H9 (cell line): Measurements from ENCODE around the gene ACOT13. TPM values are rescaled to one million over a fixed set of nuclear protein-coding genes. Genes with fewer than 3 reads are reported as not detected.
"Not testable (repeated sequence)": the region's sequence is repeated elsewhere in the genome, so short reads cannot be mapped to it uniquely, and the experiment has no call there.

ENCODE experiments used
- DNase-seq: peaks from one replicate; pipeline ENCODE4 v3.0.0-alpha.2; 2017
- H2AFZ ChIP-seq: one replicate; pipeline ENCODE4 v1.6.1; 2013; ENCODE audit warnings: mild to moderate bottlenecking, low read length, control low read depth, moderate library complexity
- H2AK5ac ChIP-seq: 2 replicates; pipeline ENCODE4 v1.6.1; 2013; ENCODE audit warnings: low read length, control low read depth, mixed read lengths; ENCODE audit not compliant: insufficient read length
- H2BK120ac ChIP-seq: one replicate; pipeline ENCODE4 v1.6.1; 2013; ENCODE audit warnings: low read depth, mild to moderate bottlenecking, low read length, control low read depth, inconsistent platforms; ENCODE audit not compliant: poor library complexity, severe bottlenecking
- H2BK12ac ChIP-seq: 2 replicates; pipeline ENCODE4 v1.6.1; 2013; ENCODE audit warnings: low read length, control low read depth, mixed read lengths, low read depth; ENCODE audit not compliant: insufficient read length
- H2BK15ac ChIP-seq: 2 replicates; pipeline ENCODE4 v1.6.1; 2013; ENCODE audit warnings: low read depth, low read length, control low read depth
- H2BK20ac ChIP-seq: one replicate; pipeline ENCODE4 v1.6.1; 2013; ENCODE audit warnings: low read depth, mild to moderate bottlenecking, low read length, control low read depth, inconsistent platforms; ENCODE audit not compliant: poor library complexity, severe bottlenecking
- H2BK5ac ChIP-seq: 2 replicates; pipeline ENCODE4 v1.6.1; 2013; ENCODE audit warnings: low read length, control low read depth, mixed read lengths; ENCODE audit not compliant: insufficient read length
- H3K14ac ChIP-seq: 2 replicates; pipeline ENCODE4 v1.6.1; 2013; ENCODE audit warnings: low read length, control low read depth; ENCODE audit not compliant: insufficient read depth
- H3K18ac ChIP-seq: 2 replicates; pipeline ENCODE4 v1.6.1; 2013; ENCODE audit warnings: low read depth, mild to moderate bottlenecking, mixed read lengths, low read length, control low read depth; ENCODE audit not compliant: insufficient read length
- H3K23ac ChIP-seq: 2 replicates; pipeline ENCODE4 v1.6.1; 2013; ENCODE audit warnings: low read length, control low read depth, mixed read lengths, low read depth; ENCODE audit not compliant: insufficient read length
- H3K23me2 ChIP-seq: 2 replicates; pipeline ENCODE4 v1.6.1; 2013; ENCODE audit warnings: low read depth, mild to moderate bottlenecking, mixed read lengths, low read length, control low read depth; ENCODE audit not compliant: insufficient read length, poor library complexity, severe bottlenecking
- H3K27ac ChIP-seq: 2 replicates; pipeline ENCODE4 v1.5.1; 2013; ENCODE audit warnings: low read length, control low read depth, mixed read lengths, low read depth; ENCODE audit not compliant: insufficient read length
- H3K27me3 ChIP-seq: 2 replicates; pipeline ENCODE4 v1.6.1; 2013; ENCODE audit warnings: low read length, control low read depth, inconsistent platforms; ENCODE audit not compliant: insufficient read depth
- H3K4ac ChIP-seq: 2 replicates; pipeline ENCODE4 v1.6.1; 2013; ENCODE audit warnings: low read depth, mild to moderate bottlenecking, control low read depth, inconsistent platforms, low read length, moderate library complexity
- H3K4me1 ChIP-seq: 2 replicates; pipeline ENCODE4 v1.6.1; 2013; ENCODE audit warnings: low read length, control low read depth, inconsistent platforms; ENCODE audit not compliant: insufficient read depth
- H3K4me2 ChIP-seq: 2 replicates; pipeline ENCODE4 v1.6.1; 2013; ENCODE audit warnings: low read length, control low read depth, mixed read lengths; ENCODE audit not compliant: insufficient read length, insufficient read depth
- H3K56ac ChIP-seq: 2 replicates; pipeline ENCODE4 v1.6.1; 2013; ENCODE audit warnings: low read depth, mild to moderate bottlenecking, mixed read lengths, low read length, control low read depth; ENCODE audit not compliant: insufficient read length
- H3K79me1 ChIP-seq: 2 replicates; pipeline ENCODE4 v1.6.1; 2013; ENCODE audit warnings: low read depth, mild to moderate bottlenecking, moderate library complexity, low read length, control low read depth, inconsistent platforms; ENCODE audit not compliant: insufficient read depth, poor library complexity, severe bottlenecking
- H3K79me2 ChIP-seq: 2 replicates; pipeline ENCODE4 v1.6.1; 2013; ENCODE audit warnings: low read length, control low read depth, inconsistent platforms; ENCODE audit not compliant: insufficient read depth
- H3K9ac ChIP-seq: 2 replicates; pipeline ENCODE4 v1.6.1; 2013; ENCODE audit warnings: low read length, control low read depth, mixed read lengths; ENCODE audit not compliant: insufficient read length; ENCODE audit errors: extremely low read depth
- H3K9me3 ChIP-seq: one replicate; pipeline ENCODE4 v1.6.1; 2013; ENCODE audit warnings: low read depth, low read length, inconsistent platforms; ENCODE audit not compliant: control insufficient read depth
- H3T11ph ChIP-seq: one replicate; pipeline ENCODE4 v1.6.1; 2013; ENCODE audit warnings: mild to moderate bottlenecking, low read length, control low read depth, inconsistent platforms
- H4K20me1 ChIP-seq: one replicate; pipeline ENCODE4 v1.6.1; 2013; ENCODE audit not compliant: control insufficient read depth, insufficient read length, insufficient read depth
- H4K5ac ChIP-seq: 2 replicates; pipeline ENCODE4 v1.6.1; 2013; ENCODE audit warnings: low read depth, mild to moderate bottlenecking, mixed read lengths, low read length, control low read depth; ENCODE audit not compliant: insufficient read length
- H4K8ac ChIP-seq: replicated peaks from 2 replicates; pipeline ENCODE4 v1.6.1; 2013; ENCODE audit warnings: low read length, control low read depth, mixed read lengths, low read depth; ENCODE audit not compliant: insufficient read length
- H4K91ac ChIP-seq: 2 replicates; pipeline ENCODE4 v1.6.1; 2013; ENCODE audit warnings: low read depth, mild to moderate bottlenecking, moderate library complexity, mixed read lengths, low read length, control low read depth; ENCODE audit not compliant: insufficient read length
- H3K27ac Mint-ChIP-seq, 3 experiments: 2 replicates in 2 of 3; 3 replicates in 1 of 3; pipeline ENCODE4 v1.8.0; 2020 to 2021; ENCODE audit warnings: mixed read lengths in 3 of 3, mild to moderate bottlenecking in 1 of 3, moderate library complexity in 1 of 3
- H3K27me3 Mint-ChIP-seq: 2 replicates; pipeline ENCODE4 v1.8.0; 2021; ENCODE audit warnings: low read depth, mild to moderate bottlenecking, moderate library complexity, mixed read lengths
- H3K36me3 Mint-ChIP-seq, 3 experiments: 2 replicates in 2 of 3; 3 replicates in 1 of 3; pipeline ENCODE4 v1.8.0; 2020 to 2021; ENCODE audit warnings: low read depth in 3 of 3, mixed read lengths in 3 of 3; ENCODE audit not compliant: insufficient read depth in 1 of 3
- H3K4me1 Mint-ChIP-seq, 2 experiments: 2 replicates each; pipeline ENCODE4 v1.8.0; 2020; ENCODE audit warnings: mixed read lengths in 2 of 2
- H3K4me3 Mint-ChIP-seq, 2 experiments: 2 replicates in 1 of 2; 3 replicates in 1 of 2; pipeline ENCODE4 v1.8.0; 2020 to 2021; ENCODE audit warnings: mild to moderate bottlenecking in 2 of 2, mixed read lengths in 2 of 2, moderate library complexity in 1 of 2
- H3K9me3 Mint-ChIP-seq, 2 experiments: 2 replicates in 1 of 2; 3 replicates in 1 of 2; pipeline ENCODE4 v1.8.0; 2020; ENCODE audit warnings: mild to moderate bottlenecking in 2 of 2, mixed read lengths in 2 of 2, moderate library complexity in 1 of 2
- WGBS: extraction: QIAGEN DNeasy Blood & Tissue Kit; methylation state at CpG from one replicate; pipeline ENCODE4 v1.1.7; 2013; ENCODE audit warnings: missing lambda C conversion rate, low lambda C conversion rate, mixed read lengths; ENCODE audit not compliant: insufficient read length; ENCODE audit errors: extremely low coverage; 5-methylcytosine and 5-hydroxymethylcytosine counted together
- total RNA-seq: library from RNA; stranded (reverse); gene quantifications from 2 replicates; pipeline ENCODE4 v1.2.1, GENCODE V29; 2021
- TF ChIP-seq, protein P1 (sequence below): fragments of 200-600 bp; sonication (generic); conservative IDR thresholded peaks from 3 replicates; pipeline ENCODE4 v1.8.0; 2021; ENCODE audit warnings: antibody characterized with exemption, mild to moderate bottlenecking

Gene ACOT13
- total RNA-seq, 1 experiment from 2014 or later: 38.0 TPM

DNA sequence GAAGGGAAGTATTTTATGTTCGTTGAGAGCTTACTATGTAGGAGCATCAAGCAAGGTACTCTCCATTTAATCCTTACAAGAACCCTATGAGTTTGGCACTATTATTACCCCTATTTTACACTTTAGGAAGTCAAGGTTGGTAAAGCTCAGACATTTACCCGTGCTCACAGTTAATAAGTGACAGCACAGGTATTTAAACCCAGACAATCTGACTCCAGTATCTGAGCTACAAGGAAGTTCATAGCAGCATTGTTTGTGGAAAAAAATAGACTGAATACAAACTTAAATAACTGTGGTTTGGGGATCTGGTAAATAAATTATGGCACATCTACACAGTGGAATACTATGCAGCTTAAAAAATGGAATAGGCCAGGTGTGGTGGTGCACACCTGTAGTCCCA lies 86.7 kb downstream of the ACOT13 start:
- no peak overlapping the region for H4K91ac ChIP-seq
- no peak overlapping the region for H3K23ac ChIP-seq
- Mint-ChIP-seq H3K4me1 (peaks cover 0 to 5% of the 10 kb centered on the region in 2 experiments; a peak in 3 of 4 replicates), H3K27me3 (peaks cover 5% of the 10 kb centered on the region; the same call in 1 of the 2 replicates), H3K27ac (no peak overlapping the region; a peak in 1 of 7 replicates), H3K9me3 (peaks cover 6 to 11% of the 10 kb centered on the region in 2 experiments; a peak in 4 of 5 replicates), H3K36me3 (0 out of 7 replicates have a peak, but pooled peaks cover 0 to 1% (median 0%) of the 10 kb centered on the region in 3 experiments), H3K4me3 (no peak overlapping the region)
- no peak overlapping the region for H2BK15ac ChIP-seq
- H3K27ac ChIP-seq: no peak overlapping the region
- no peak overlapping the region for H3K4me2 ChIP-seq
- H3K79me2 ChIP-seq: no peaks in the 10 kb centered on the region
- H2BK5ac ChIP-seq: no peak overlapping the region
- H2AFZ ChIP-seq: no peak overlapping the region
- H2BK120ac ChIP-seq: no peak overlapping the region
- no peaks in the 10 kb centered on the region for H4K20me1 ChIP-seq
- no peak overlapping the region for H3K4ac ChIP-seq
- H3T11ph ChIP-seq: no peak overlapping the region
- H2AK5ac ChIP-seq: no peak overlapping the region
- H4K8ac ChIP-seq: no peak overlapping the region
- H3K14ac ChIP-seq: no peak overlapping the region
- no peak for DNase-seq
- no CpG with 5 or more reads among the region's 2 CpGs for WGBS
- no peaks in the 10 kb centered on the region for H3K9me3 ChIP-seq
- H3K9ac ChIP-seq: no peak overlapping the region
- H3K79me1 ChIP-seq: no peaks in the 10 kb centered on the region
- TF ChIP-seq, protein P1, sequence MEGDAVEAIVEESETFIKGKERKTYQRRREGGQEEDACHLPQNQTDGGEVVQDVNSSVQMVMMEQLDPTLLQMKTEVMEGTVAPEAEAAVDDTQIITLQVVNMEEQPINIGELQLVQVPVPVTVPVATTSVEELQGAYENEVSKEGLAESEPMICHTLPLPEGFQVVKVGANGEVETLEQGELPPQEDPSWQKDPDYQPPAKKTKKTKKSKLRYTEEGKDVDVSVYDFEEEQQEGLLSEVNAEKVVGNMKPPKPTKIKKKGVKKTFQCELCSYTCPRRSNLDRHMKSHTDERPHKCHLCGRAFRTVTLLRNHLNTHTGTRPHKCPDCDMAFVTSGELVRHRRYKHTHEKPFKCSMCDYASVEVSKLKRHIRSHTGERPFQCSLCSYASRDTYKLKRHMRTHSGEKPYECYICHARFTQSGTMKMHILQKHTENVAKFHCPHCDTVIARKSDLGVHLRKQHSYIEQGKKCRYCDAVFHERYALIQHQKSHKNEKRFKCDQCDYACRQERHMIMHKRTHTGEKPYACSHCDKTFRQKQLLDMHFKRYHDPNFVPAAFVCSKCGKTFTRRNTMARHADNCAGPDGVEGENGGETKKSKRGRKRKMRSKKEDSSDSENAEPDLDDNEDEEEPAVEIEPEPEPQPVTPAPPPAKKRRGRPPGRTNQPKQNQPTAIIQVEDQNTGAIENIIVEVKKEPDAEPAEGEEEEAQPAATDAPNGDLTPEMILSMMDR: no peak
- no peaks in the 10 kb centered on the region for H3K4me1 ChIP-seq
- H2BK20ac ChIP-seq: no peak overlapping the region
- H3K56ac ChIP-seq: no peak overlapping the region
- no peaks in the 10 kb centered on the region for H3K27me3 ChIP-seq
- no peak overlapping the region for H4K5ac ChIP-seq
- H2BK12ac ChIP-seq: no peak overlapping the region
- H3K18ac ChIP-seq: no peak overlapping the region
- no peaks in the 10 kb centered on the region for H3K23me2 ChIP-seq

DNA sequence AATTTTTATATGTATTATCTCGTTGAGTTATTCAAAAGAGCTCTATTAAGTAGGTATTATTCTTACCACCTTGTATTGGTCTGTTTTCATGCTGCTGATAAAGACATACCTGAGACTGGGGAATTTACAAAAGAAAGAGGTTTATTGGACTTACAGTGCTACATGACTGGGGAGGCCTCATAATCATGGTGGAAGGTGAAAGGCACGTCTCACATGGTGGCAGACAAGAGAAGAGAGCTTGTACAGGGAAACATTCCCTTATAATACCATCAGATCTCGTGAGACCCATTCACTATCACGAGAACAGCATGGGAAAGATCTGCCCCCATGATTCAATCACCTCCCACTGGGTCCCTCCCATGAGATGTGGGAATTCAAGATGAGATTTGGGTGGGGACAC lies 87.5 kb downstream of the ACOT13 start:
- not testable (repeated sequence) for H2AFZ ChIP-seq, H3K23ac ChIP-seq, H3K4ac ChIP-seq, H3T11ph ChIP-seq, H3K79me2 ChIP-seq, DNase-seq, H3K36me3 Mint-ChIP-seq, H3K14ac ChIP-seq, H2BK120ac ChIP-seq, H2BK5ac ChIP-seq, H4K5ac ChIP-seq, H3K23me2 ChIP-seq, H4K20me1 ChIP-seq, H4K91ac ChIP-seq, H3K27me3 ChIP-seq, H3K27me3 Mint-ChIP-seq, H3K4me1 Mint-ChIP-seq, H3K27ac Mint-ChIP-seq, H3K9ac ChIP-seq, H3K4me2 ChIP-seq, H3K9me3 ChIP-seq, H3K56ac ChIP-seq, H3K4me3 Mint-ChIP-seq, H3K27ac ChIP-seq, H3K79me1 ChIP-seq, H2BK20ac ChIP-seq, H2BK12ac ChIP-seq, H2AK5ac ChIP-seq, H3K18ac ChIP-seq, H3K4me1 ChIP-seq, H4K8ac ChIP-seq, H2BK15ac ChIP-seq
- peaks cover 6 to 11% of the 10 kb centered on the region in 2 experiments; a peak in 4 of 5 replicates for H3K9me3 Mint-ChIP-seq
- WGBS: no CpG with 5 or more reads among the region's 4 CpGs
